H1 (cell line): ENCODE measurements around the gene MRPS2. TPM values are rescaled to one million over a fixed set of nuclear protein-coding genes. Genes with fewer than 3 reads are reported as not detected.
"Not testable (repeated sequence)": the region's sequence is repeated elsewhere in the genome, so short reads cannot be mapped to it uniquely, and the experiment has no call there.

Source experiments
- CTCF ChIA-PET: fragments of 300-600 bp; sonication (Branson Sonifier 250); formaldehyde crosslinking; loops from one replicate; lab custom pipeline; 2021; ENCODE audit not compliant: partially characterized antibody; lab: Charles Lee
- POLR2A ChIA-PET: fragments of 300-600 bp; sonication (Branson Sonifier 250); formaldehyde crosslinking; loops from one replicate; lab custom pipeline; 2021; ENCODE audit warnings: inconsistent platforms; ENCODE audit not compliant: partially characterized antibody; lab: Charles Lee
- DNase-seq, 2 experiments: peaks; one replicate each; pipeline versions ENCODE4 v3.0.0 to v3.0.0-alpha.2; 2010 to 2022; ENCODE audit warnings: low spot score in 2 of 2, low read depth in 1 of 2, mixed read lengths in 1 of 2
- FAIRE-seq: peaks from 2 replicates; lab custom pipeline; 2011; peaks lifted over from hg19 to GRCh38; lab: Jason Lieb, UNC
- H2AFZ ChIP-seq: 2 replicates; pipeline ENCODE4 v1.8.1; 2012; ENCODE audit warnings: low read length, inconsistent platforms
- H2AK5ac ChIP-seq: 2 replicates; pipeline ENCODE4 v1.6.1; 2013; ENCODE audit warnings: low read depth, low read length
- H2BK120ac ChIP-seq: replicated peaks from 2 replicates; pipeline ENCODE3; 2013; ENCODE audit warnings: low read depth, low read length, inconsistent platforms
- H2BK12ac ChIP-seq: 2 replicates; pipeline ENCODE4 v1.6.1; 2013; ENCODE audit warnings: low read depth, low read length
- H2BK15ac ChIP-seq: 2 replicates; pipeline ENCODE4 v1.6.1; 2013; ENCODE audit warnings: low read length
- H2BK20ac ChIP-seq: 2 replicates; pipeline ENCODE4 v1.6.1; 2013; ENCODE audit warnings: low read length
- H2BK5ac ChIP-seq: 2 replicates; pipeline ENCODE4 v1.6.1; 2013; ENCODE audit warnings: low read depth, low read length
- H3K14ac ChIP-seq: 2 replicates; pipeline ENCODE4 v1.6.1; 2013; ENCODE audit warnings: inconsistent platforms; ENCODE audit not compliant: insufficient read length
- H3K18ac ChIP-seq: 2 replicates; pipeline ENCODE4 v1.6.1; 2013; ENCODE audit warnings: low read length; ENCODE audit errors: extremely low read depth
- H3K23ac ChIP-seq: 2 replicates; pipeline ENCODE4 v1.6.1; 2013; ENCODE audit warnings: inconsistent platforms; ENCODE audit not compliant: insufficient read length
- H3K23me2 ChIP-seq: 2 replicates; pipeline ENCODE4 v1.6.1; 2013; ENCODE audit warnings: low read depth, low read length
- H3K27ac ChIP-seq: 2 replicates; pipeline ENCODE4 v1.6.1; 2011; ENCODE audit warnings: low read depth, low read length, inconsistent platforms
- H3K27me3 ChIP-seq, 4 experiments: replicated peaks in 1 of 4; 1 replicate in 1 of 4; 2 replicates in 3 of 4; pipeline versions ENCODE4 v1.6.1 to v1.8.1; 2011 to 2013; ENCODE audit warnings: low read length in 3 of 4, mild to moderate bottlenecking in 3 of 4, inconsistent platforms in 2 of 4, mixed read lengths in 2 of 4, moderate library complexity in 1 of 4; ENCODE audit not compliant: control insufficient read depth in 3 of 4, insufficient read depth in 3 of 4; ENCODE audit errors: extremely low read depth in 1 of 4
- H3K36me3 ChIP-seq, 4 experiments: 2 replicates each; pipeline versions ENCODE4 v1.6.1 to v1.8.1; 2011 to 2013; ENCODE audit warnings: mild to moderate bottlenecking in 4 of 4, low read length in 3 of 4, moderate library complexity in 2 of 4, control low read depth in 1 of 4, inconsistent platforms in 1 of 4; ENCODE audit not compliant: insufficient read depth in 4 of 4, control insufficient read depth in 2 of 4
- H3K4ac ChIP-seq: replicated peaks from 2 replicates; pipeline ENCODE3; 2013; ENCODE audit warnings: low read length, low read depth, mixed read lengths, inconsistent platforms; ENCODE audit not compliant: insufficient read length
- H3K4me1 ChIP-seq, 4 experiments: replicated peaks in 1 of 4; 1 replicate in 1 of 4; 2 replicates in 3 of 4; pipeline versions ENCODE4 v1.6.1 to v1.8.1; 2011 to 2013; ENCODE audit warnings: low read length in 3 of 4, inconsistent platforms in 2 of 4, mixed read lengths in 1 of 4; ENCODE audit not compliant: insufficient read depth in 4 of 4, control insufficient read depth in 3 of 4
- H3K4me2 ChIP-seq, 2 experiments: 2 replicates each; pipeline versions ENCODE4 v1.6.1 to v1.8.1; 2011 to 2013; ENCODE audit warnings: low read depth in 2 of 2, low read length in 2 of 2, control low read depth in 1 of 2, inconsistent platforms in 1 of 2, mild to moderate bottlenecking in 1 of 2; ENCODE audit not compliant: insufficient read depth in 1 of 2
- H3K4me3 ChIP-seq, 4 experiments: fragments of 200-600, 300-600 bp in 1 of 4; sonication (generic), shearing (Covaris generic), sonication (Bioruptor Twin) in 1 of 4; 2 replicates each; pipeline versions ENCODE4 v1.5.1 to v1.8.1; 2011 to 2016; ENCODE audit warnings: low read length in 4 of 4, low read depth in 3 of 4, control low read depth in 2 of 4, inconsistent platforms in 2 of 4, mild to moderate bottlenecking in 2 of 4, mixed read lengths in 1 of 4, moderate library complexity in 1 of 4; ENCODE audit not compliant: insufficient read depth in 2 of 4; ENCODE audit errors: extremely low read depth in 1 of 4
- H3K56ac ChIP-seq: replicated peaks from 2 replicates; pipeline ENCODE3; 2013; ENCODE audit warnings: low read depth, mild to moderate bottlenecking, mixed read lengths, low read length, inconsistent platforms; ENCODE audit not compliant: insufficient read length
- H3K79me1 ChIP-seq: 2 replicates; pipeline ENCODE4 v1.6.1; 2013; ENCODE audit warnings: low read depth, low read length, control low read depth
- H3K79me2 ChIP-seq, 2 experiments: 2 replicates each; pipeline versions ENCODE4 v1.6.1 to v1.8.1; 2012 to 2013; ENCODE audit warnings: low read length in 2 of 2, mild to moderate bottlenecking in 2 of 2, inconsistent platforms in 1 of 2; ENCODE audit not compliant: insufficient read depth in 2 of 2, control insufficient read depth in 1 of 2
- H3K9ac ChIP-seq, 4 experiments: replicated peaks in 1 of 4; 1 replicate in 1 of 4; 2 replicates in 3 of 4; pipeline versions ENCODE4 v1.6.1 to v1.8.1; 2011 to 2013; ENCODE audit warnings: low read depth in 3 of 4, low read length in 3 of 4, control low read depth in 2 of 4, mild to moderate bottlenecking in 2 of 4, moderate library complexity in 2 of 4, inconsistent platforms in 1 of 4; ENCODE audit errors: extremely low read depth in 1 of 4
- H3K9me3 ChIP-seq, 2 experiments: 2 replicates each; pipeline versions ENCODE4 v1.6.1 to v1.8.1; 2012 to 2013; ENCODE audit warnings: mild to moderate bottlenecking in 2 of 2, moderate library complexity in 2 of 2, control low read depth in 1 of 2, inconsistent platforms in 1 of 2, low read depth in 1 of 2, low read length in 1 of 2, mixed read lengths in 1 of 2; ENCODE audit not compliant: insufficient read depth in 2 of 2
- H4K20me1 ChIP-seq, 2 experiments: replicated peaks in 1 of 2; 2 replicates each; pipeline versions ENCODE3 to v1.8.1; 2011 to 2013; ENCODE audit warnings: inconsistent platforms in 2 of 2, low read length in 2 of 2, mild to moderate bottlenecking in 1 of 2; ENCODE audit not compliant: insufficient read depth in 2 of 2, control insufficient read depth in 1 of 2
- H4K5ac ChIP-seq: 2 replicates; pipeline ENCODE4 v1.6.1; 2013; ENCODE audit warnings: low read length, low read depth, mixed read lengths, inconsistent platforms; ENCODE audit not compliant: insufficient read length
- H4K8ac ChIP-seq: 2 replicates; pipeline ENCODE4 v1.8.0; 2013; ENCODE audit warnings: mild to moderate bottlenecking, moderate library complexity, low read length, inconsistent platforms; ENCODE audit not compliant: insufficient read depth; ENCODE audit errors: extremely low read depth
- H4K91ac ChIP-seq: replicated peaks from 2 replicates; pipeline ENCODE3; 2013; ENCODE audit warnings: low read length, mixed read lengths, inconsistent platforms; ENCODE audit not compliant: insufficient read length
- WGBS, 2 experiments: shearing (Covaris generic) in 1 of 2; methylation state at CpG; one replicate each; pipeline versions ENCODE4 v1.1.6 to v1.1.7; 2013 to 2015; ENCODE audit warnings: low lambda C conversion rate in 2 of 2, mixed read lengths in 2 of 2, inconsistent platforms in 1 of 2, low coverage in 1 of 2, missing lambda C conversion rate in 1 of 2; ENCODE audit not compliant: insufficient replicate concordance in 2 of 2, insufficient coverage in 1 of 2, insufficient read length in 1 of 2; ENCODE audit errors: extremely low coverage in 1 of 2, missing lambda C conversion rate in 1 of 2; 5-methylcytosine and 5-hydroxymethylcytosine counted together
- polyA plus RNA-seq, 7 experiments: library from polyadenylated mRNA; depleted of rRNA in 3 of 7; stranded (reverse) in 5 of 7; unstranded in 2 of 7; fragments of >200 nt in 5 of 7; fragments of 200-250 nt in 2 of 7; gene quantifications; 1 replicate in 5 of 7; 2 replicates in 1 of 7; 4 replicates in 1 of 7; pipeline versions ENCODE4 v1.2.1 to v1.2.3, GENCODE V29; 2011 to 2013; ENCODE audit warnings: missing spikeins in 2 of 7, mixed read lengths in 2 of 7
- total RNA-seq: library from RNA; stranded (reverse); fragmentation: NEBNext Ultra II Directional; extraction: Animal tissue kit (Norgen Biotek cat#: 25700); gene quantifications from 2 replicates; pipeline ENCODE4 v1.2.1, GENCODE V29; 2021

Gene MRPS2
- total and polyA plus RNA-seq, 2 of the 8 experiments (the other 6 are each of a cell fraction or from before 2014, with no cell fraction given) = 78.6 to 476 TPM

DNA sequence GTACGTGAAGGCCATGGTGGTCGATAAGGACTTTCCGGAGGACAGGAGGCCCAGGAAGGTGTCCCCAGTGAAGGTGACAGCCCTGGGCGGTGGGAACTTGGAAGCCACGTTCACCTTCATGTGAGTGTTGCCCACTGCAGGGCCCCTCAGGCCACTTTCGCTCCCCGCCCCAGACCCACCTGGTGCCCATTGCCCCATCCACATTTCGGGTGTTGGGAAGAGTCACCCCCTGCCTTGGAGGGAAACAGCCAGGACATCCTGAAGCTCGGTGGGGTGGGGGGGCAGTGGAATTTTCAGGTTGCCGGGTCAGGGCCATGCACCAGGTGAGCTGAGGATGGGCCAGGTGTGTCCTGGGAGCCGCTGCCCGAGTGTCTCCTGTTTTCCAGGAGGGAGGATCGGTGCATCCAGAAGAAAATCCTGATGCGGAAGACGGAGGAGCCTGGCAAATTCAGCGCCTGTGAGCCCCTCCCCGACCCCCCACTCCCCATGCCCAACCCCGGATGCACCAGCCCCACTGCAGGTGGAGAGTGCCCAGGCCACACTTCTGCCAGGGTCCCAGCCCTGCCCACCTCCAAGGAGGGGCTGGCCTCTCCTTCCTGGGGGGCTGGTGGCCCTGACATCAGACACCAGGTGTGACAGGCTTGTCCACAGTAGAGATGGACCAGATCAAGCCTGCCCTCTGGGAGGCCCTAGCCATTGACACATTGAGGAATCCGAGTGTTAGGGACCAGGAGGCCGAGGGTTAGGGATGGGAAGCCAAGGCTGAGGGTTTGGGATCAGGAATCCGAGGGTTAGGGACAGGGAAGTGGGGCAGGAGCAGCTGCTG is 46.5 kb downstream of the MRPS2 start:
- H3K18ac ChIP-seq, H4K91ac ChIP-seq, H3K27ac ChIP-seq, H3K14ac ChIP-seq, H2BK20ac ChIP-seq, H2BK120ac ChIP-seq, H3K4ac ChIP-seq, H4K8ac ChIP-seq, H3K23ac ChIP-seq, H3K9me3 ChIP-seq, H3K9ac ChIP-seq, H2BK12ac ChIP-seq, H2AFZ ChIP-seq, H3K79me2 ChIP-seq, DNase-seq, FAIRE-seq, H3K27me3 ChIP-seq, H4K20me1 ChIP-seq, H3K36me3 ChIP-seq, H3K79me1 ChIP-seq, POLR2A ChIA-PET, H3K56ac ChIP-seq, H2BK15ac ChIP-seq, H2AK5ac ChIP-seq, H2BK5ac ChIP-seq, H3K4me2 ChIP-seq, CTCF ChIA-PET, H4K5ac ChIP-seq, H3K4me3 ChIP-seq, H3K4me1 ChIP-seq, H3K23me2 ChIP-seq: not testable (repeated sequence)
- WGBS, 2 experiments = 91% methylated on average over 8 of the region's 21 CpGs; no CpG with 5 or more reads in 1 of the 2 experiments
